Left ventricle myocardium inferior (tissue), 1 donor: ENCODE results near the gene ZNF804A. TPM values are rescaled to one million over a fixed set of nuclear protein-coding genes. Genes with fewer than 3 reads are reported as not detected.

Experiments
- DNase-seq: peaks from one replicate; pipeline ENCODE4 v3.0.0-alpha.2; 2020
- H3K27ac ChIP-seq: fragments of 200-600 bp; replicated peaks from 2 replicates; pipeline ENCODE4 v1.8.0; 2021
- H3K27me3 ChIP-seq: fragments of 200-600 bp; 2 replicates; pipeline ENCODE4 v1.8.0; 2021; ENCODE audit warnings: low read depth
- H3K36me3 ChIP-seq: fragments of 200-600 bp; 2 replicates; pipeline ENCODE4 v1.8.0; 2021
- H3K4me1 ChIP-seq: fragments of 200-600 bp; 2 replicates; pipeline ENCODE4 v1.8.0; 2021
- H3K4me3 ChIP-seq: fragments of 200-600 bp; 2 replicates; pipeline ENCODE4 v1.8.0; 2021; ENCODE audit warnings: mild to moderate bottlenecking, moderate library complexity
- H3K9me3 ChIP-seq: fragments of 200-600 bp; replicated peaks from 2 replicates; pipeline ENCODE4 v1.8.0; 2021
- CTCF ChIP-seq: fragments of 200-600 bp; IDR thresholded peaks from 2 replicates; pipeline ENCODE4 v1.8.0; 2021; ENCODE audit warnings: antibody characterized with exemption, mild to moderate bottlenecking, borderline replicate concordance
- intact Hi-C: fragments of 100-400 bp; cut with micrococcal nuclease; formaldehyde crosslinking; loops from one replicate; pipeline ENCODE4 v1.11.0; 2022
- total RNA-seq: library from RNA; stranded (reverse); fragmentation: NEBNext Ultra II Directional; extraction: Animal tissue kit (Norgen Biotek cat#: 25700); gene quantifications from one replicate; pipeline ENCODE4 v1.2.1, GENCODE V29; 2021
- donor health status: DM: no; HTN: yes; CAD: no; lungs with severe emphysema.

Gene ZNF804A
- total RNA-seq, 1 donor from 2014 or later: not detected

GRCh38 chr2:184923751-184924150 is 325.4 kb downstream of the ZNF804A start:
- H3K27ac ChIP-seq: no peak overlapping the region
- H3K9me3 ChIP-seq: peaks cover 72% of the 10 kb centered on the region
- H3K36me3 ChIP-seq: no peaks in the 10 kb centered on the region
- no peaks in the 10 kb centered on the region for H3K27me3 ChIP-seq
- DNase-seq: no peak
- no peak for TF ChIP-seq CTCF
- H3K4me1 ChIP-seq: no peaks in the 10 kb centered on the region
- H3K4me3 ChIP-seq: no peak overlapping the region
- intact Hi-C loops: no loop called here

GRCh38 chr2:184927040-184927439 is 328.7 kb downstream of the ZNF804A start:
- H3K4me1 ChIP-seq: no peaks in the 10 kb centered on the region
- no peaks in the 10 kb centered on the region for H3K27me3 ChIP-seq
- H3K9me3 ChIP-seq: peaks cover 65% of the 10 kb centered on the region
- no peaks in the 10 kb centered on the region for H3K36me3 ChIP-seq
- no peak overlapping the region for H3K4me3 ChIP-seq
- intact Hi-C loops: no loop called here
- DNase-seq: no peak
- TF ChIP-seq CTCF: no peak
- H3K27ac ChIP-seq: no peak overlapping the region

GRCh38 chr2:184936761-184937160 is 338.4 kb downstream of the ZNF804A start:
- H3K4me1 ChIP-seq: no peaks in the 10 kb centered on the region
- no peak for DNase-seq
- no peak for TF ChIP-seq CTCF
- H3K27ac ChIP-seq: no peak overlapping the region
- intact Hi-C loops: no loop called here
- H3K27me3 ChIP-seq: no peaks in the 10 kb centered on the region
- H3K9me3 ChIP-seq: peaks cover 4% of the 10 kb centered on the region
- H3K4me3 ChIP-seq: no peak overlapping the region
- H3K36me3 ChIP-seq: no peaks in the 10 kb centered on the region

GRCh38 chr2:184938221-184938985 is 340.1 kb downstream of the ZNF804A start:
- Histone ChIP-seq H3K9me3 (peaks cover 4% of the 10 kb centered on the region), H3K4me3 (no peak overlapping the region), H3K27me3 (no peaks in the 10 kb centered on the region), H3K27ac (no peak overlapping the region), H3K36me3 (no peaks in the 10 kb centered on the region), H3K4me1 (no peaks in the 10 kb centered on the region)
- intact Hi-C loops: no loop called here
- TF ChIP-seq CTCF: no peak
- no peak for DNase-seq

- H3K4me3 ChIP-seq: no peak overlapping the region
- H3K9me3 ChIP-seq: peaks cover 8% of the 10 kb centered on the region
- TF ChIP-seq CTCF: no peak
- intact Hi-C loops: no loop called here
- no peaks in the 10 kb centered on the region for H3K36me3 ChIP-seq
- no peaks in the 10 kb centered on the region for H3K27me3 ChIP-seq
- H3K4me1 ChIP-seq: no peaks in the 10 kb centered on the region
- no peak for DNase-seq
- no peak overlapping the region for H3K27ac ChIP-seq
Observed at GRCh38 chr2:184945326-184945725, 347.0 kb downstream of the ZNF804A start.
